H1 (cell line): Measurements from ENCODE around the gene YWHAQ. TPM values are rescaled to one million over a fixed set of nuclear protein-coding genes. Genes with fewer than 3 reads are reported as not detected.

Source experiments
- CTCF ChIA-PET: fragments of 300-600 bp; sonication (Branson Sonifier 250); formaldehyde crosslinking; loops from one replicate; lab custom pipeline; 2021; ENCODE audit not compliant: partially characterized antibody; lab: Charles Lee
- POLR2A ChIA-PET: fragments of 300-600 bp; sonication (Branson Sonifier 250); formaldehyde crosslinking; loops from one replicate; lab custom pipeline; 2021; ENCODE audit warnings: inconsistent platforms; ENCODE audit not compliant: partially characterized antibody; lab: Charles Lee
- DNase-seq, 2 experiments: peaks; one replicate each; pipeline versions ENCODE4 v3.0.0 to v3.0.0-alpha.2; 2010 to 2022; ENCODE audit warnings: low spot score in 2 of 2, low read depth in 1 of 2, mixed read lengths in 1 of 2
- FAIRE-seq: peaks from 2 replicates; lab custom pipeline; 2011; peaks lifted over from hg19 to GRCh38; lab: Jason Lieb, UNC
- H2AFZ ChIP-seq: 2 replicates; pipeline ENCODE4 v1.8.1; 2012; ENCODE audit warnings: low read length, inconsistent platforms
- H2AK5ac ChIP-seq: 2 replicates; pipeline ENCODE4 v1.6.1; 2013; ENCODE audit warnings: low read depth, low read length
- H2BK120ac ChIP-seq: replicated peaks from 2 replicates; pipeline ENCODE3; 2013; ENCODE audit warnings: low read depth, low read length, inconsistent platforms
- H2BK12ac ChIP-seq: 2 replicates; pipeline ENCODE4 v1.6.1; 2013; ENCODE audit warnings: low read depth, low read length
- H2BK15ac ChIP-seq: 2 replicates; pipeline ENCODE4 v1.6.1; 2013; ENCODE audit warnings: low read length
- H2BK20ac ChIP-seq: 2 replicates; pipeline ENCODE4 v1.6.1; 2013; ENCODE audit warnings: low read length
- H2BK5ac ChIP-seq: 2 replicates; pipeline ENCODE4 v1.6.1; 2013; ENCODE audit warnings: low read depth, low read length
- H3K14ac ChIP-seq: 2 replicates; pipeline ENCODE4 v1.6.1; 2013; ENCODE audit warnings: inconsistent platforms; ENCODE audit not compliant: insufficient read length
- H3K18ac ChIP-seq: 2 replicates; pipeline ENCODE4 v1.6.1; 2013; ENCODE audit warnings: low read length; ENCODE audit errors: extremely low read depth
- H3K23ac ChIP-seq: 2 replicates; pipeline ENCODE4 v1.6.1; 2013; ENCODE audit warnings: inconsistent platforms; ENCODE audit not compliant: insufficient read length
- H3K23me2 ChIP-seq: 2 replicates; pipeline ENCODE4 v1.6.1; 2013; ENCODE audit warnings: low read depth, low read length
- H3K27ac ChIP-seq: 2 replicates; pipeline ENCODE4 v1.6.1; 2011; ENCODE audit warnings: low read depth, low read length, inconsistent platforms
- H3K27me3 ChIP-seq, 4 experiments: replicated peaks in 1 of 4; 1 replicate in 1 of 4; 2 replicates in 3 of 4; pipeline versions ENCODE4 v1.6.1 to v1.8.1; 2011 to 2013; ENCODE audit warnings: low read length in 3 of 4, mild to moderate bottlenecking in 3 of 4, inconsistent platforms in 2 of 4, mixed read lengths in 2 of 4, moderate library complexity in 1 of 4; ENCODE audit not compliant: control insufficient read depth in 3 of 4, insufficient read depth in 3 of 4; ENCODE audit errors: extremely low read depth in 1 of 4
- H3K36me3 ChIP-seq, 4 experiments: 2 replicates each; pipeline versions ENCODE4 v1.6.1 to v1.8.1; 2011 to 2013; ENCODE audit warnings: mild to moderate bottlenecking in 4 of 4, low read length in 3 of 4, moderate library complexity in 2 of 4, control low read depth in 1 of 4, inconsistent platforms in 1 of 4; ENCODE audit not compliant: insufficient read depth in 4 of 4, control insufficient read depth in 2 of 4
- H3K4ac ChIP-seq: replicated peaks from 2 replicates; pipeline ENCODE3; 2013; ENCODE audit warnings: low read length, low read depth, mixed read lengths, inconsistent platforms; ENCODE audit not compliant: insufficient read length
- H3K4me1 ChIP-seq, 4 experiments: replicated peaks in 1 of 4; 1 replicate in 1 of 4; 2 replicates in 3 of 4; pipeline versions ENCODE4 v1.6.1 to v1.8.1; 2011 to 2013; ENCODE audit warnings: low read length in 3 of 4, inconsistent platforms in 2 of 4, mixed read lengths in 1 of 4; ENCODE audit not compliant: insufficient read depth in 4 of 4, control insufficient read depth in 3 of 4
- H3K4me2 ChIP-seq, 2 experiments: 2 replicates each; pipeline versions ENCODE4 v1.6.1 to v1.8.1; 2011 to 2013; ENCODE audit warnings: low read depth in 2 of 2, low read length in 2 of 2, control low read depth in 1 of 2, inconsistent platforms in 1 of 2, mild to moderate bottlenecking in 1 of 2; ENCODE audit not compliant: insufficient read depth in 1 of 2
- H3K4me3 ChIP-seq, 4 experiments: fragments of 200-600, 300-600 bp in 1 of 4; sonication (generic), shearing (Covaris generic), sonication (Bioruptor Twin) in 1 of 4; 2 replicates each; pipeline versions ENCODE4 v1.5.1 to v1.8.1; 2011 to 2016; ENCODE audit warnings: low read length in 4 of 4, low read depth in 3 of 4, control low read depth in 2 of 4, inconsistent platforms in 2 of 4, mild to moderate bottlenecking in 2 of 4, mixed read lengths in 1 of 4, moderate library complexity in 1 of 4; ENCODE audit not compliant: insufficient read depth in 2 of 4; ENCODE audit errors: extremely low read depth in 1 of 4
- H3K56ac ChIP-seq: replicated peaks from 2 replicates; pipeline ENCODE3; 2013; ENCODE audit warnings: low read depth, mild to moderate bottlenecking, mixed read lengths, low read length, inconsistent platforms; ENCODE audit not compliant: insufficient read length
- H3K79me1 ChIP-seq: 2 replicates; pipeline ENCODE4 v1.6.1; 2013; ENCODE audit warnings: low read depth, low read length, control low read depth
- H3K79me2 ChIP-seq, 2 experiments: 2 replicates each; pipeline versions ENCODE4 v1.6.1 to v1.8.1; 2012 to 2013; ENCODE audit warnings: low read length in 2 of 2, mild to moderate bottlenecking in 2 of 2, inconsistent platforms in 1 of 2; ENCODE audit not compliant: insufficient read depth in 2 of 2, control insufficient read depth in 1 of 2
- H3K9ac ChIP-seq, 4 experiments: replicated peaks in 1 of 4; 1 replicate in 1 of 4; 2 replicates in 3 of 4; pipeline versions ENCODE4 v1.6.1 to v1.8.1; 2011 to 2013; ENCODE audit warnings: low read depth in 3 of 4, low read length in 3 of 4, control low read depth in 2 of 4, mild to moderate bottlenecking in 2 of 4, moderate library complexity in 2 of 4, inconsistent platforms in 1 of 4; ENCODE audit errors: extremely low read depth in 1 of 4
- H3K9me3 ChIP-seq, 2 experiments: 2 replicates each; pipeline versions ENCODE4 v1.6.1 to v1.8.1; 2012 to 2013; ENCODE audit warnings: mild to moderate bottlenecking in 2 of 2, moderate library complexity in 2 of 2, control low read depth in 1 of 2, inconsistent platforms in 1 of 2, low read depth in 1 of 2, low read length in 1 of 2, mixed read lengths in 1 of 2; ENCODE audit not compliant: insufficient read depth in 2 of 2
- H4K20me1 ChIP-seq, 2 experiments: replicated peaks in 1 of 2; 2 replicates each; pipeline versions ENCODE3 to v1.8.1; 2011 to 2013; ENCODE audit warnings: inconsistent platforms in 2 of 2, low read length in 2 of 2, mild to moderate bottlenecking in 1 of 2; ENCODE audit not compliant: insufficient read depth in 2 of 2, control insufficient read depth in 1 of 2
- H4K5ac ChIP-seq: 2 replicates; pipeline ENCODE4 v1.6.1; 2013; ENCODE audit warnings: low read length, low read depth, mixed read lengths, inconsistent platforms; ENCODE audit not compliant: insufficient read length
- H4K8ac ChIP-seq: 2 replicates; pipeline ENCODE4 v1.8.0; 2013; ENCODE audit warnings: mild to moderate bottlenecking, moderate library complexity, low read length, inconsistent platforms; ENCODE audit not compliant: insufficient read depth; ENCODE audit errors: extremely low read depth
- H4K91ac ChIP-seq: replicated peaks from 2 replicates; pipeline ENCODE3; 2013; ENCODE audit warnings: low read length, mixed read lengths, inconsistent platforms; ENCODE audit not compliant: insufficient read length
- BRCA1 ChIP-seq: IDR thresholded peaks from 2 replicates; pipeline ENCODE4 v1.6.1; 2012; ENCODE audit warnings: low read depth, low read length, improper control_type of control experiment
- CBX5 ChIP-seq: fragments of 300-800, 300-1000 bp; sonication (generic); IDR thresholded peaks from 2 replicates; pipeline ENCODE4 v1.7.1; 2016; ENCODE audit warnings: antibody characterized with exemption, low read length, low read depth
- CEBPB ChIP-seq: IDR thresholded peaks from 2 replicates; pipeline ENCODE4 v1.6.1; 2012; ENCODE audit warnings: low read depth, low read length
- CHD2 ChIP-seq: IDR thresholded peaks from 2 replicates; pipeline ENCODE4 v1.6.1; 2012; ENCODE audit warnings: low read length, improper control_type of control experiment
- FOSL1 ChIP-seq: IDR thresholded peaks from 2 replicates; pipeline ENCODE4 v1.6.1; 2011; ENCODE audit warnings: mild to moderate bottlenecking, low read depth, low read length, moderate library complexity; ENCODE audit not compliant: insufficient read depth
- JUN ChIP-seq: IDR thresholded peaks from 2 replicates; pipeline ENCODE4 v1.6.1; 2011; ENCODE audit warnings: low read depth, mild to moderate bottlenecking, improper control_type of control experiment, low read length
- KDM1A ChIP-seq: fragments of 200-600, 300-600 bp; sonication (generic); IDR thresholded peaks from 2 replicates; pipeline ENCODE4 v1.7.1; 2016; ENCODE audit warnings: mild to moderate bottlenecking, low read length, borderline replicate concordance
- POLR2A ChIP-seq, 2 experiments: IDR thresholded peaks; 1 replicate in 1 of 2; 2 replicates in 1 of 2; pipeline ENCODE4 v1.6.1; 2011; ENCODE audit warnings: low read depth in 2 of 2, low read length in 2 of 2, mild to moderate bottlenecking in 2 of 2; ENCODE audit errors: control extremely low read depth in 1 of 2
- POU5F1 ChIP-seq: IDR thresholded peaks from 2 replicates; pipeline ENCODE4 v1.6.1; 2011; ENCODE audit warnings: low read depth, mild to moderate bottlenecking, low read length, moderate library complexity
- SRF ChIP-seq: IDR thresholded peaks from 2 replicates; pipeline ENCODE4 v1.6.1; 2011; ENCODE audit warnings: mild to moderate bottlenecking, low read depth, low read length, moderate library complexity
- WGBS, 2 experiments: shearing (Covaris generic) in 1 of 2; methylation state at CpG; one replicate each; pipeline versions ENCODE4 v1.1.6 to v1.1.7; 2013 to 2015; ENCODE audit warnings: low lambda C conversion rate in 2 of 2, mixed read lengths in 2 of 2, inconsistent platforms in 1 of 2, low coverage in 1 of 2, missing lambda C conversion rate in 1 of 2; ENCODE audit not compliant: insufficient replicate concordance in 2 of 2, insufficient coverage in 1 of 2, insufficient read length in 1 of 2; ENCODE audit errors: extremely low coverage in 1 of 2, missing lambda C conversion rate in 1 of 2; 5-methylcytosine and 5-hydroxymethylcytosine counted together
- polyA plus RNA-seq, 7 experiments: library from polyadenylated mRNA; depleted of rRNA in 3 of 7; stranded (reverse) in 5 of 7; unstranded in 2 of 7; fragments of >200 nt in 5 of 7; fragments of 200-250 nt in 2 of 7; gene quantifications; 1 replicate in 5 of 7; 2 replicates in 1 of 7; 4 replicates in 1 of 7; pipeline versions ENCODE4 v1.2.1 to v1.2.3, GENCODE V29; 2011 to 2013; ENCODE audit warnings: missing spikeins in 2 of 7, mixed read lengths in 2 of 7
- total RNA-seq: library from RNA; stranded (reverse); fragmentation: NEBNext Ultra II Directional; extraction: Animal tissue kit (Norgen Biotek cat#: 25700); gene quantifications from 2 replicates; pipeline ENCODE4 v1.2.1, GENCODE V29; 2021
- TF ChIP-seq, protein P1 (sequence below), 3 experiments: IDR thresholded peaks; 1 replicate in 2 of 3; 2 replicates in 1 of 3; pipeline versions ENCODE4 v1.5.1 to v1.6.1; 2011; ENCODE audit warnings: low read length in 3 of 3, mild to moderate bottlenecking in 3 of 3, inconsistent platforms in 2 of 3, low read depth in 1 of 3, moderate library complexity in 1 of 3; ENCODE audit not compliant: insufficient read depth in 1 of 3; ENCODE audit errors: control extremely low read depth in 1 of 3

The YWHAQ gene
- total and polyA plus RNA-seq, 2 of the 8 experiments (the other 6 are each of a cell fraction or from before 2014, with no cell fraction given): 244 to 480 TPM

DNA sequence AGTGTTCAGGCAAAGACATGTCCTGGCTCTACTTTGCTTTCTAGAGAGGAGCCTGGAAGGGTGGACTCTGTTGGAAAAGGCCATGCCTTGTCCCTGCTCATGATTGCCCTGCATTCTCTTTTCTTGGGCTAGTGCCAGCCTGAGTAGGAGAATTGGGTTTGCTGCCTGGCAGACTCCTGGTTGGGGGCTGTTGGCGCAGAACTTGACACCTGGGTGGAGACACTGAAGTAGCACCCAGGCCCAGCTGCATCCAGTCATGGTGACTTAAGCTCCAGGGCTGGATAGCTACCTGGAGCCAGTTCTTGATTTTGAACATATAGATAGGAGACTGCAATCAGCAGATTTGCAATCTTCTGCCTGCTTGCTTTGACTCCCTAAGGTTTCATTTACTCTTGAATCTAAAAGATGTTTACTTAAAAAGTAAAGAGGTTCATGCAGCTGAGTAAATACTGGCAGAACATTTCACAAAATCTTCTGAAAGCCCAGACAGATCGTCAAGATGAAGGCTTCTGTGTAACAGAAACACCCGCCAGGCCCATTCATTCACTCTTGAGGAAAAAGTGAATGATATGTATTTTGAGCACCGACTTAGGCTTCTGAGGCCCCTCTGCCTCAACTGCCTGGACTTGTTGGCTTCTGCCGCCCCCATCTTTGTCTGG lies 38.0 kb upstream of the YWHAQ start:
- H2BK12ac ChIP-seq: no peak overlapping the region
- FAIRE-seq (no peak), DNase-seq (no peak)
- no peak overlapping the region for H3K56ac ChIP-seq
- H3K4me1 ChIP-seq: no peaks in the 10 kb centered on the region
- no peaks in the 10 kb centered on the region for H3K36me3 ChIP-seq
- no peak overlapping the region for H3K27ac ChIP-seq
- H3K23ac ChIP-seq: no peak overlapping the region
- H3K14ac ChIP-seq: no peak overlapping the region
- no peak overlapping the region; the same call in 1 of the 2 replicates for H4K8ac ChIP-seq
- no peak overlapping the region for H3K4ac ChIP-seq
- H2BK5ac ChIP-seq: no peak overlapping the region
- no peaks in the 10 kb centered on the region for H4K20me1 ChIP-seq
- 88% methylated on average over 5 of the region's 5 CpGs; no CpG with 5 or more reads in 1 of the 2 experiments for WGBS, 2 experiments
- no peak overlapping the region for H3K9ac ChIP-seq
- no peaks in the 10 kb centered on the region for H3K23me2 ChIP-seq
- H3K9me3 ChIP-seq: no peaks in the 10 kb centered on the region
- H2BK20ac ChIP-seq: no peak overlapping the region
- no peak overlapping the region for H2BK15ac ChIP-seq
- ChIA-PET POLR2A (no interaction called here), CTCF (interaction anchor here (0.6 to 0.7 kb wide), 2 partner anchors 102 to 268 kb away, joined by 3 to 4 read pairs; no protein-coding TSS in a partner anchor)
- H3K79me2 ChIP-seq: no peaks in the 10 kb centered on the region
- H3K79me1 ChIP-seq: no peaks in the 10 kb centered on the region
- no peak overlapping the region for H2BK120ac ChIP-seq
- H2AK5ac ChIP-seq: no peak overlapping the region
- no peak overlapping the region for H3K4me3 ChIP-seq
- H2AFZ ChIP-seq: no peak overlapping the region
- H4K91ac ChIP-seq: no peak overlapping the region
- H3K4me2 ChIP-seq: no peak overlapping the region
- no peak overlapping the region for H4K5ac ChIP-seq
- 0 out of 7 replicates have a peak, but pooled peaks cover 0 to 2% (median 0%) of the 10 kb centered on the region in 4 experiments for H3K27me3 ChIP-seq
- no peak overlapping the region for H3K18ac ChIP-seq
- TF ChIP-seq POLR2A (IDR thresholded peaks at IDR 0.05; ENCODE audit: control extremely low read depth in 1 of 2, low read depth in 2 of 2, low read length in 2 of 2) (no peak), CBX5 (no peak), KDM1A (no peak), JUN (no peak), BRCA1 (no peak), POU5F1 (no peak), CEBPB (no peak), SRF (no peak), CHD2 (no peak), FOSL1 (no peak)
- TF ChIP-seq, protein P1, sequence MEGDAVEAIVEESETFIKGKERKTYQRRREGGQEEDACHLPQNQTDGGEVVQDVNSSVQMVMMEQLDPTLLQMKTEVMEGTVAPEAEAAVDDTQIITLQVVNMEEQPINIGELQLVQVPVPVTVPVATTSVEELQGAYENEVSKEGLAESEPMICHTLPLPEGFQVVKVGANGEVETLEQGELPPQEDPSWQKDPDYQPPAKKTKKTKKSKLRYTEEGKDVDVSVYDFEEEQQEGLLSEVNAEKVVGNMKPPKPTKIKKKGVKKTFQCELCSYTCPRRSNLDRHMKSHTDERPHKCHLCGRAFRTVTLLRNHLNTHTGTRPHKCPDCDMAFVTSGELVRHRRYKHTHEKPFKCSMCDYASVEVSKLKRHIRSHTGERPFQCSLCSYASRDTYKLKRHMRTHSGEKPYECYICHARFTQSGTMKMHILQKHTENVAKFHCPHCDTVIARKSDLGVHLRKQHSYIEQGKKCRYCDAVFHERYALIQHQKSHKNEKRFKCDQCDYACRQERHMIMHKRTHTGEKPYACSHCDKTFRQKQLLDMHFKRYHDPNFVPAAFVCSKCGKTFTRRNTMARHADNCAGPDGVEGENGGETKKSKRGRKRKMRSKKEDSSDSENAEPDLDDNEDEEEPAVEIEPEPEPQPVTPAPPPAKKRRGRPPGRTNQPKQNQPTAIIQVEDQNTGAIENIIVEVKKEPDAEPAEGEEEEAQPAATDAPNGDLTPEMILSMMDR (IDR thresholded peaks at IDR 0.05; ENCODE audit: control extremely low read depth in 1 of 3, insufficient read depth in 1 of 3, low read depth in 1 of 3, low read length in 3 of 3): no peak
